ENCODE results near the gene FRMD4B.

FRMD4B gene

DNA sequence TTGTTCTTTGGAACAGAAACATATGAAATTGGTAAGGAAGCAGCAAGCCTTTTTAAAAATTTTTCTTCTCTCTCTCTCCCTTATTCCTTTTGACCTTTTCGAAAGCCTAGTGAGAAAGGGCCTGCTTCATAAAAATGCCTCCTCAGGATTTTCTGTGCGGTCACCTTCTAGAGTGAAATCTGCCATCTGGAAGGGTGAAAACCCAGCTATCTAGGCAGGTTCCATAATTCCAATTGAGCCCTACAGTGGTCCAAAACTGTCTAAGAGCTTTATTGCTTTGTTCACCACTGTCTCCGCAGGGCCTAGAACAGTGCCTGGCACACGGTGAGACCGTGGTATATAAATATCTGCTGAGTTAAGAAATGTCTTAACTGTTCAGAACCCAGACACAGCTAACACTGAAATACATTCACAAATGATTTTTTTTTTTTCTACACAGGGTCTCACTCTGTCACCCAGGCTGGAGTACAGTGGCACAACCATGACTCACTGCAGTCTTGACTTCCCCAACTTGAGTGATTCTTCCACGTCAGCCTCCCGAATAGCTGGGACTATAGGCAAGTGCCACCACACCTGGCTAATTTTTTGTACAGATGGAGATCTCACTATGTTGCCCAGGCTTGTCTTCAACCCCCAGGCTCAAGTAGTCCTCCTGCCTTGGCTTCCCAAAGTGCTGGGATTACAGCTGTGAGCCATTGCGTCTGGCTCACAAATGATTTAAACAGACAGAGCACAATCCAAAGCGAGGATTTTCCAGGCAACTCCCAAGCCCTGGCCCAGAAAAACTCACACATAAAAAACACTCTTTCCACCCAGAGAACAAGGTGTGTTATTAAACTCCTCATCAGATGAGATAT is 64.4 kb downstream of the FRMD4B start:
- no peak for DNase-seq

GRCh38 chr3:69320871-69321271 is 65.0 kb downstream of the FRMD4B start:
- DNase-seq, result no peak

DNA sequence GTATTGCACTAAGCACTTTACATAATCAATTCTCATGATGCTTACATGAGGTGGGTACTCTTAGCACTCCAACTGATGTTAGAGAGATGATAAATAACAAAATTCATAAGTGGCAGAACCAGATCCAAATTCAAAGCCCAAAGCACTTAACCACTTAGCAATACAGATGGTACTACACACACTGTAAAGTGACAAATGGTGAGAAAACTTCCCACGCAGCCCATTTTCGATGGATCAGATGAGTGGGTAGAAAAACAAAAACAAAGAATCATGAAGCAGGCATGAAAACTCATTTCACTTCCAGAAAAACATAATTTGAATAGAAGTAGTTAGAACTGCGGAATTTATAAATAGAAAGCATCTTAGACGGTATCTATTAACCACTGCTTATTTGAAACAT is 66.2 kb downstream of the FRMD4B start:
- no peak for DNase-seq

GRCh38 chr3:69318410-69318809 is 67.5 kb downstream of the FRMD4B start:
- no peak for DNase-seq

DNA sequence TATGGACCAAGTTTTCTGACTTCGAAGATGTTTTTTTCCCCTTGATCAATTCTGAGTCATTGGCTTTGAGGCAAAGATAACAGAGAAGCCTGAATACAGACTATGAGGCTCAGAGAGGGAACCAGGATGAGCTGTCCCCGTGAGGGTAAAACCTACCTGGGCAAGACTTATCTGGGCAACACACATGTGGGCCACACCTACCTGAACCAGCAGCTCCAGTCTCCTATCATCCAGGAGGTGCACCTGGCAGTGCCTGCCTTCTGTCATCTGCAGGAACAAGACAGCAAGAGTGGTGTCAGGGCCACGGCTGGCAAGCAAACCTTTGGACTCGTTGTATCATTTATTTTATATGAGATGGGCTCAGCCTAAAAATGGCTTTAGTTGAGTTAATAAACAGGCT is 72.6 kb downstream of the FRMD4B start:
- no peak for DNase-seq

DNA sequence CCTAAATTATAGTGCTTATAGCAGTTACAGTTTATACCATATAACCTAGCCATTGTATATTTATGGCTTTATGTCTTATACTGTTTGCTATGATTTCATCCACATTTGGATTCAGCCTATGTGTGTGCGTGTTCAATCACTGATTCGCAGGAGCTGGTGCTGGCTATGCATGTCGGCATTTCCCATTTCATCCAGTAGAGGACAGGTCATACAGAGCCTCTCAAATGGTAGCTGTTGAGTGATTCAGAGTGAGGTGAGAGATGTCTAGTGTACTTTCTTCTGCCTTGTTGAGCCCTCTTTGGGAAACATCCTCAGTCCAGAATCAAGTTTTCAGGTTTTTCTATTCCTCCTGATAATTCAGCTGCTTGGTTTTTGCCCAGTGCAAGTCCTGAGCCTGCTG is 76.1 kb downstream of the FRMD4B start:
- DNase-seq, result no peak

DNA sequence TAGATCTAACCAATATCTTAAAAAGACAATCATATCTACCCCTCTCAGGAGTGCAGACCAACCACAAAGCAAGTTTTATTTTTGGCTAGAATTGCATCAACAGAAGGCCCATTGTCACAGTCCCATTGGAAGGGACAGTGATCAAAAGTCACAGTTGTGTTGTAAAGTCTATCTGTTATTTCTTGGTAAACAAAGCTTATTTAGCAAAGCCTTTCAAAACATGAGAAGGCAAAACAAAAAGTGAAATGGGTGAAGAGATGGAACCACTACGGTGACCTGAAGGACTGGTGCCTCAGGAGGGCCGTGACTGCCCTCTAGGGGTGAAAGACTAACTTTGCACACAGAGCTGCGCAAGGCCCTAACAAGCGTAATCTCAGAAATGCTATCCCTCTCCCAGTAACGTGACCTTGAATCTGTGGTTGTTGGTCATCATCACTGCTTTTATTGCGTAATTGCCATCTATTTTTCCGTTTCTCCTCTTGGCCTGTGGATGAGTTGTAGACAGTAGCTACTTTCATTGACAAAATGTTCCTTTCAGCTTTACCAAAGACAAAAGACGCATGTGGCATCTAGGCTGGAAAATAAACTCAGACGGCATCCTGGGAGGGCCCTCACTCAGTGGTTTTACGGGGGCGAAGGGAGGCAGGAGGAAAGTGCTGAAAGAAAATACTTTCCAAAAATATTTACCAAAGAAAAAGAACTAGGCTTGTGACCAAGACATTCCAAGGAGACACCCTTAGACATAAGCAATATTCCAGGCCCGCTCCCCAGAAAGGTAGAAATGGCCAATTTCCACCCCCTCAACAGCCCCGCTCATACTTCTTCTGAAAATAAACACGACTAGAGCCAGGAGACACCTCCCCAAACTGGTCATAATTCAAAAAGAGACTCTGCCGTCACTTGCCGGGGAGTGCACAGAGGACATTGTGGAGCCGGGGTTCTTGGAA is 79.4 kb downstream of the FRMD4B start:
- peak; percentile 47 for DNase-seq

GRCh38 chr3:69305011-69305410 is 80.9 kb downstream of the FRMD4B start:
- no peak for DNase-seq

GRCh38 chr3:69304396-69304795 is 81.5 kb downstream of the FRMD4B start:
- DNase-seq, result no peak

- DNase-seq, result no peak
Observed at GRCh38 chr3:69300296-69300695, 85.6 kb downstream of the FRMD4B start.

- DNase-seq, result no peak
Observed at GRCh38 chr3:69299344-69299743, 86.5 kb downstream of the FRMD4B start.

GRCh38 chr3:69297501-69297900 is 88.4 kb downstream of the FRMD4B start:
- no peak for DNase-seq

GRCh38 chr3:69296995-69297394 is 88.9 kb downstream of the FRMD4B start:
- DNase-seq, result no peak

DNA sequence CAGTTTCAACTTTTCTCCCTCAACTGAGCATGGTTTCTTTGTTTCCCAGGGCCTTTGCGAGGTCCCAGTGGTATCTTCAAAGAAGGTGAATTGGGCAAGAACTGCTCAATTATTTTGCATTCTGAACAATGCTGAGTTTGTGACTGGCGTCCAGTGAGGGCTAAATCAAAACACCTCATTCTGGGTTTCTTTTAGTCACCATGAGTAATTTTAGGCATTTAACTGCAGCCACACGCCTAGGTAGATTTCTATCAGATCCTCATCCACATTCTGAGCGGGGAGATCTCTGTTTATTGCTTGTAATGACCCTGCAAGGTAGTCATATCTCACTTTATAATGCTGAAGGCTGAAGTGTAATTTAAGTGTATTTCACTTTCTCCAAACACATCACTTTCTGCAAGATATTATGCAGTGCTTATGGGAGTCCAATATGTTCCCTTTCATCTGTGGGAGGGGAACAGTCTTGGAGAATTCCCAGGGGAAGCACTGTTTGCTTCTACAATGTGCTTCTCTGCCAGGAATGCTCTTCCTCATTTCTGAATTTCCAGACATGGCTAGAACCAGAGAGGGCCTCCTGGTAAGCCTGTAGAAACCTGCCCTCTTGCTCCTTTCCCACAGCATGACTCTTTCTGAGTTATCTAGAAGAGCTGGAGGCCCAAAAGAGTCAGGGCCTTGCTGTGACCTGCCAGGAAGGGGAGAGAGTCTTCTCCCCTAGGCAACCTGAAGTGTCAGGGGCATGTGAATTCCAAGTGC is 91.7 kb downstream of the FRMD4B start:
- DNase-seq, result peak; percentile 75

DNA sequence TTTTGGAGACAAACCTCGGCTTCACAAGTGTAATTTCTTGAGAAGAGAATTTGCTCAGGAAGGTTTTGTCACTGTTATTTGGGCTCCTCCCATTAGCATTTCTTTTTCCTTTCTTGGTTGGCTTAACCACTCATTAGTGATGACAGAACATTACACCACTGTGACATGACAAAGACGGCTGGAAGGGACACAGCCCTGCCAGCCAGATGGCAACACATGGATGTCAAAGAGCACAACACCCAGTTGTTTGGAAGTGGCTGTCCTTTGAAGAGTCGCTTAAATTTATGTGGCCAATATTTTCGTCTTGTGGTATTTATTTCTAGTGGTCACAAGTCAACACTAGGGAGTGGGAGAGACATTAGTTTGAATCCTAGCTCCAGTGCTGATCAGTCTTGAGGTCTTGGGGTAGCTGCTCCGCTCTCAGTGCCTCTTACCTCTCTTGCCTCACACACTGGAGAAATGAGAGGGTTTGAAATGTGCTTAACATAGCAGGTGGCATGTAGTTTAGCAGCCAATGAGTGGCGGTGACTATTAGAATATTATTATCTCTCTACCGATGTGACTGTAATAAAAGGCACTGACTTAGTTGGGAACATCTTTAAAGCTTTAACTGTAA is 92.8 kb downstream of the FRMD4B start:
- peak; percentile 46 for DNase-seq

DNA sequence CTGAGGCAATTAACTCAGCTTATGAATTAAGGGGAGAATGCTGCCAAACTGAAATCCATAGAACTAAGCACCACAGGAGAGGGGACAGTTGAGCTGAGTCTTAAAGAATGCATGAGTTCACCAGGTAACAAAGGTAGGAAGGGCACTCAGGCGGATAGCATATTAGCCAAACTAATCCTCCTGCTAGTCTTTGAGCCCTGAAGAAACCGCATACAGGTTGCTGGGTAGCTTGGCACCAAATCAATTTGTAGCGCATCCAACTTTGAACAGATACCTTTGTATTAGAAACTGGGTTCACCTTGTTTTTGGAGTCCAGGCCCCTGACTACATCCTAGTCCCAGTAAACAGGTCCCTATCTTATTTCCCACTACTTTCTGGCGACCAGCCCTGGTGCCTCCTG is 93.7 kb downstream of the FRMD4B start:
- peak; percentile 81 for DNase-seq

- no peak for DNase-seq
Observed at GRCh38 chr3:69290430-69290829, 95.5 kb downstream of the FRMD4B start.

GRCh38 chr3:69290006-69290405 is 95.9 kb downstream of the FRMD4B start:
- no peak for DNase-seq

DNA sequence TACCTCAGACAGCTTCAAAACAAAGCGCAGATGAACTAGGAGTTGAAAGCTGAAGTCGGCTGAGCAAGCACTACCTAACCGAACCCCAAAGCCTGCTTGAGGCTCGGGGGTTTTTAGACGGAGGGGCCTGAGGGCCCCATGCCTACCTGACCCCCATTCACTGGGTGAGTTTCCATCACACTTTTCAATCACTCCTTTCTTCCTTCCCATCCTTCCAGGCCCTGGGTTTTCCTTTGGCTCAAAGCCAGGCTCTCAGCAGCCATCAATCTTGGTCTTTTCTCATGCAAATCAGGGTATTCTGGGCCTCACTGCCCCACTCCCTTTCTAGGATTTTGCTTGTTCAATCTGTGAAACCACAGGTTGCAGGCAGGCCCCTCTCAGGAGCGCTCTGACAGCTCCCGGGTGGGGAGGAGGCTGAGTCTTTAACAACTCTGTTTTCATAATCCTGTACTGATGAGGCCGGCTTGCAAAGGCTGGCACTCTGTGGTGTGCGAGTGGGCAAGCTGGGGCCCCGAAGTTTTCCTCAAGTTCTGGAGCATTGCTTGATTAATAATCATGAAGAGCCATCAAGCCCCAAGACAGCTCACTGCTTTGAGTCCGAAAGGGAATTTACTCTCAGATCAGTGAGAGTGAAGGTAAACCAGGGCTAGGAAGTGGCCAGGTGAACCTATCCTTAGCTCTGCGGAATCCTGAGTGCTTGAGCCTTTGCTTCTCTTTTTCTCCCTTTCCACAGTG is 97.6 kb downstream of the FRMD4B start:
- DNase-seq, result peak; percentile 6

GRCh38 chr3:69283913-69284611 is 101.8 kb downstream of the FRMD4B start:
- DNase-seq, result no peak

GRCh38 chr3:69283496-69283895 is 102.4 kb downstream of the FRMD4B start:
- no peak for DNase-seq
